C4-2B (cell line): ENCODE results near the gene ARL15.

Experiments used
- ZFX ChIP-seq: fragments of 450-650 bp; IDR thresholded peaks from 2 replicates; pipeline ENCODE4 v1.6.1; 2017
- TF ChIP-seq, protein P1 (sequence below): fragments of 450-650 bp; conservative IDR thresholded peaks from 2 replicates; pipeline ENCODE4 v1.5.1; 2017; ENCODE audit warnings: mild to moderate bottlenecking

DNA sequence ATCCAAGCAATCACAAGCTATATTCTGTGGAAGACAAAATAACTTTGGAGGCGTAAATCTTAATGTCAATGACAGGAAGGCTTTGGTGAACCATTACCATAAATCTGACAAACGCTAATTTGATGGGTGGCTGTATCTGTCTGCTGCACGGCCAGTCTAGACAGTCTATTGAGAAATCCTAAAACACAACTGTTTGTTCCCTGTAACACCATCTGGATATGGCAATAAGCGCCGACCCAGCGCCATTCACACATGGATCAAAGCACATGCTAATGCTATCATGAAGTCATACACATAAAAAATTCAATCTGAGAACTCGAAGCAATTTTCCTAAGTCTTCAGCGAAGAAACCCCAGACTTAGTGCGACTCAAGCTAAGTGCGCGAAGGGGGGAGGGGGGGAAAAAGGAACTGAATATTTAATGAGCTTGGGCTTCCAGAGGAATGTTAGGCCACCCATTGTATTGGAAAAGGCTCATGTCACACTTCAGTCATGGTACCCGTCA lies 95.1 kb downstream of the ARL15 start:
- TF ChIP-seq, protein P1, sequence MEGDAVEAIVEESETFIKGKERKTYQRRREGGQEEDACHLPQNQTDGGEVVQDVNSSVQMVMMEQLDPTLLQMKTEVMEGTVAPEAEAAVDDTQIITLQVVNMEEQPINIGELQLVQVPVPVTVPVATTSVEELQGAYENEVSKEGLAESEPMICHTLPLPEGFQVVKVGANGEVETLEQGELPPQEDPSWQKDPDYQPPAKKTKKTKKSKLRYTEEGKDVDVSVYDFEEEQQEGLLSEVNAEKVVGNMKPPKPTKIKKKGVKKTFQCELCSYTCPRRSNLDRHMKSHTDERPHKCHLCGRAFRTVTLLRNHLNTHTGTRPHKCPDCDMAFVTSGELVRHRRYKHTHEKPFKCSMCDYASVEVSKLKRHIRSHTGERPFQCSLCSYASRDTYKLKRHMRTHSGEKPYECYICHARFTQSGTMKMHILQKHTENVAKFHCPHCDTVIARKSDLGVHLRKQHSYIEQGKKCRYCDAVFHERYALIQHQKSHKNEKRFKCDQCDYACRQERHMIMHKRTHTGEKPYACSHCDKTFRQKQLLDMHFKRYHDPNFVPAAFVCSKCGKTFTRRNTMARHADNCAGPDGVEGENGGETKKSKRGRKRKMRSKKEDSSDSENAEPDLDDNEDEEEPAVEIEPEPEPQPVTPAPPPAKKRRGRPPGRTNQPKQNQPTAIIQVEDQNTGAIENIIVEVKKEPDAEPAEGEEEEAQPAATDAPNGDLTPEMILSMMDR: no peak
- TF ChIP-seq ZFX: no peak
